DND-41 (cell line): ENCODE results near the gene MYEOV.

Experiments
- ATAC-seq: fragments of 200-7000 bp; cut with Tn5 transposase; 3 replicates; pipeline ENCODE4 v1.9.1; 2021; ENCODE audit warnings: low read depth; ENCODE audit not compliant: insufficient read depth
- DNase-seq: peaks from one replicate; pipeline ENCODE4 v3.0.0-alpha.2; 2020
- H2AFZ ChIP-seq: 2 replicates; pipeline ENCODE4 v1.6.0; 2012; ENCODE audit warnings: low read depth, low read length
- H3K27ac ChIP-seq: 2 replicates; pipeline ENCODE4 v1.5.1; 2012; ENCODE audit warnings: low read length, inconsistent platforms
- H3K27me3 ChIP-seq: fragments of 200-600 bp; sonication (generic); 2 replicates; pipeline ENCODE4 v1.6.0; 2012; ENCODE audit warnings: low read length, mild to moderate bottlenecking, inconsistent platforms; ENCODE audit not compliant: insufficient read depth, poor library complexity
- H3K36me3 ChIP-seq: 2 replicates; pipeline ENCODE4 v1.5.1; 2012; ENCODE audit warnings: low read length, inconsistent platforms; ENCODE audit not compliant: insufficient read depth
- H3K4me1 ChIP-seq: 2 replicates; pipeline ENCODE4 v1.5.1; 2012; ENCODE audit warnings: mild to moderate bottlenecking, low read length; ENCODE audit not compliant: insufficient read depth
- H3K4me2 ChIP-seq: 2 replicates; pipeline ENCODE4 v1.6.0; 2012; ENCODE audit warnings: mild to moderate bottlenecking, moderate library complexity, low read length, inconsistent platforms; ENCODE audit not compliant: insufficient read depth
- H3K4me3 ChIP-seq, 2 experiments: fragments of 200-600 bp in 1 of 2; shearing (Covaris generic) in 1 of 2; 2 replicates each; pipeline ENCODE4 v1.5.1; 2012 to 2016; ENCODE audit warnings: inconsistent platforms in 2 of 2, low read length in 2 of 2, mild to moderate bottlenecking in 2 of 2, low read depth in 1 of 2, moderate library complexity in 1 of 2
- H3K79me2 ChIP-seq: 2 replicates; pipeline ENCODE4 v1.6.0; 2012; ENCODE audit warnings: low read length, inconsistent platforms; ENCODE audit not compliant: insufficient read depth
- H3K9ac ChIP-seq: 2 replicates; pipeline ENCODE4 v1.6.0; 2012; ENCODE audit warnings: low read depth, mild to moderate bottlenecking, inconsistent platforms, low read length, moderate library complexity
- H3K9me3 ChIP-seq: 2 replicates; pipeline ENCODE4 v1.5.1; 2012; ENCODE audit warnings: low read length, moderate library complexity, mild to moderate bottlenecking, inconsistent platforms; ENCODE audit not compliant: insufficient read depth, severe bottlenecking
- H4K20me1 ChIP-seq: 2 replicates; pipeline ENCODE4 v1.6.0; 2012; ENCODE audit warnings: low read length; ENCODE audit not compliant: insufficient read depth
- CTCF ChIP-seq: IDR thresholded peaks from 2 replicates; pipeline ENCODE4 v1.5.1; 2012; ENCODE audit warnings: borderline replicate concordance, low read length, moderate library complexity, mild to moderate bottlenecking; ENCODE audit not compliant: poor library complexity, severe bottlenecking; ENCODE audit errors: extremely low read depth
- EZH2 ChIP-seq: IDR thresholded peaks from 3 replicates; pipeline ENCODE4 v1.6.1; 2012; ENCODE audit warnings: borderline replicate concordance, low read depth, mild to moderate bottlenecking, moderate library complexity, low read length, inconsistent platforms; ENCODE audit not compliant: severe bottlenecking

MYEOV gene

GRCh38 chr11:69321877-69322361, 28.0 kb downstream of the MYEOV start:
- peaks cover 3% of the 10 kb centered on the region for H3K9me3 ChIP-seq
- no peak overlapping the region for H3K4me3 ChIP-seq
- DNase-seq = no peak
- peaks cover 4% of the 10 kb centered on the region for H3K27me3 ChIP-seq
- H3K36me3 ChIP-seq = no peaks in the 10 kb centered on the region
- no peak for ATAC-seq
- no peak overlapping the region for H3K9ac ChIP-seq
- H3K4me1 ChIP-seq = no peaks in the 10 kb centered on the region
- no peak for TF ChIP-seq EZH2
- no peak for TF ChIP-seq CTCF
- H2AFZ ChIP-seq = no peak overlapping the region
- 0 out of 2 replicates have a peak, but pooled peaks cover under 1% of the 10 kb centered on the region for H4K20me1 ChIP-seq
- H3K4me2 ChIP-seq = no peak overlapping the region
- no peak overlapping the region for H3K27ac ChIP-seq
- H3K79me2 ChIP-seq = no peaks in the 10 kb centered on the region

GRCh38 chr11:69325446-69325845, 31.5 kb downstream of the MYEOV start:
- ATAC-seq = no peak
- H2AFZ ChIP-seq = no peak overlapping the region
- no peak for DNase-seq
- H3K9ac ChIP-seq = no peak overlapping the region
- H3K79me2 ChIP-seq = no peaks in the 10 kb centered on the region
- H3K4me3 ChIP-seq = no peak overlapping the region
- H3K9me3 ChIP-seq = peaks cover 3% of the 10 kb centered on the region
- no peaks in the 10 kb centered on the region for H4K20me1 ChIP-seq
- TF ChIP-seq EZH2 (no peak), CTCF (no peak)
- H3K36me3 ChIP-seq = no peaks in the 10 kb centered on the region
- H3K27me3 ChIP-seq = peaks cover 5% of the 10 kb centered on the region
- no peak overlapping the region for H3K4me2 ChIP-seq
- H3K4me1 ChIP-seq = no peaks in the 10 kb centered on the region
- H3K27ac ChIP-seq = no peak overlapping the region

- Histone ChIP-seq H3K27me3 (peaks cover 7% of the 10 kb centered on the region), H3K4me1 (no peaks in the 10 kb centered on the region), H3K9me3 (peaks cover 3% of the 10 kb centered on the region), H3K4me2 (no peak overlapping the region), H3K27ac (no peak overlapping the region), H4K20me1 (no peaks in the 10 kb centered on the region), H2AFZ (no peak overlapping the region), H3K79me2 (no peaks in the 10 kb centered on the region), H3K9ac (no peak overlapping the region), H3K36me3 (no peaks in the 10 kb centered on the region), H3K4me3 (no peak overlapping the region)
- TF ChIP-seq CTCF (no peak), EZH2 (no peak)
- ATAC-seq (no peak), DNase-seq (no peak)
Observed at GRCh38 chr11:69326622-69327219, 32.8 kb downstream of the MYEOV start.
